Measurements from ENCODE around the gene AVPR1B.
"Not testable (repeated sequence)": the region's sequence is repeated elsewhere in the genome, so short reads cannot be mapped to it uniquely, and the experiment has no call there.

The AVPR1B gene

DNA sequence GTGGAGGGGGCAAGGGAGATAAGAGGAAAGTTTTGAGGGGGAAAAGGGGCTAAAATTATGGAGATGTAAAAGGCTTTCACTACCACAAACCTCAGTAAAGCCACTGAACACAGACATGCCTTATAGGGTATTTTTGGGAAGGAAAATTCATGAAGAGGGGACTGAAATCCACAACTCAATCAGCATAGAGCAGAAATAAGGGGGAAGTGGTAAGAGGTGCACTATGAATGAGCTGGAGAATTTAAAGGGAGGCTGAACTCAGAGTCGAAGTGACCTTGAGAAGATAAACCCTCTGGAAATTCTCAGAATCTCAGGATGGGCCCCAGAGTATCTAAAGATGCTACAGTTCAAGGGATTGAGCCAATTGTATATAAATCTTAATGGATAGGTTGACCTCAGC, 48.9 kb downstream of the AVPR1B start:
- Histone ChIP-seq H3K4me3 (no peak overlapping the region), H3K4me1 (no peaks in the 10 kb centered on the region), H3K36me3 (no peaks in the 10 kb centered on the region), H3K9me3 (no peaks in the 10 kb centered on the region), H3K27me3 (peaks cover 0 to 7% of the 10 kb centered on the region in 2 donors), H3K27ac (no peak overlapping the region)
- TF ChIP-seq, protein P1, sequence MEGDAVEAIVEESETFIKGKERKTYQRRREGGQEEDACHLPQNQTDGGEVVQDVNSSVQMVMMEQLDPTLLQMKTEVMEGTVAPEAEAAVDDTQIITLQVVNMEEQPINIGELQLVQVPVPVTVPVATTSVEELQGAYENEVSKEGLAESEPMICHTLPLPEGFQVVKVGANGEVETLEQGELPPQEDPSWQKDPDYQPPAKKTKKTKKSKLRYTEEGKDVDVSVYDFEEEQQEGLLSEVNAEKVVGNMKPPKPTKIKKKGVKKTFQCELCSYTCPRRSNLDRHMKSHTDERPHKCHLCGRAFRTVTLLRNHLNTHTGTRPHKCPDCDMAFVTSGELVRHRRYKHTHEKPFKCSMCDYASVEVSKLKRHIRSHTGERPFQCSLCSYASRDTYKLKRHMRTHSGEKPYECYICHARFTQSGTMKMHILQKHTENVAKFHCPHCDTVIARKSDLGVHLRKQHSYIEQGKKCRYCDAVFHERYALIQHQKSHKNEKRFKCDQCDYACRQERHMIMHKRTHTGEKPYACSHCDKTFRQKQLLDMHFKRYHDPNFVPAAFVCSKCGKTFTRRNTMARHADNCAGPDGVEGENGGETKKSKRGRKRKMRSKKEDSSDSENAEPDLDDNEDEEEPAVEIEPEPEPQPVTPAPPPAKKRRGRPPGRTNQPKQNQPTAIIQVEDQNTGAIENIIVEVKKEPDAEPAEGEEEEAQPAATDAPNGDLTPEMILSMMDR (IDR thresholded peaks at IDR 0.05) = no peak
- no peak for DNase-seq
- intact Hi-C loops (cut with DNase I; ENCODE audit: low total_unique reads) = no loop called here

DNA sequence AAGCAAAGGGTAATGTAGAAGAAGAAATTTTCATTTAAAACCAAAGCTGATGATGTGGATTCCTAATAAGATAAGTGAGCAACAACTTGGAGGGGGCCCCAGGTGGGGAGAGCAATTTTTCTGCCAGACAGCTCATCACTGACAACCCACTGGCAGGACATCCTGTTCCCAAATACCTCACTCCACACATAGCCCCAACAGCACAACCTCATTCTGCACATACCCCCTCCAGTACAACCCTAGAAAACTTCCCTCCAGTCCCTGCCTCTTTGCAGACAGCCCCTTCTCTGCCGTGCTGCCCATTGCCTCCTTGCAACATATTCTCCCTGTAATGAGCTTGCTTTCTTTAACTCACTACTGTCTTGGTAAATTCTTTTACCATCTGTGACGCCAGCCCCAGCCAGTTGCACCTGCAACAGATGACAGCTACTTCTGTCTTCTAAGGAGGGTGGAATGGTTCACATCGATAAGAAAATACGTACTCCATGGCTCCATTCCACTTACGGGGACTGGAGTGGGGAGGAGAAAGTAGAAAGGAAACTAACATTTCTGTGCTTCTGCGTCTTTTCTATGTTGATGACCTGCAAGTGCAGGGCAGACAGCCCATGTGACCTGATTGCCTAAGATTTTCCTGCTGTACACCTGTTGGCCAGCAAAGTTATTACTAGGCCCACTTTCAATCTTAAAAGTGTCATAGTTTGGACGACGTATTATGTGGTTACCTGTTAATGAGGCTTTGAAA, 49.5 kb downstream of the AVPR1B start:
- TF ChIP-seq, protein P1 (IDR thresholded peaks at IDR 0.05) = no peak
- H3K27me3 ChIP-seq = peaks cover 0 to 7% of the 10 kb centered on the region in 2 donors
- no peaks in the 10 kb centered on the region for H3K9me3 ChIP-seq
- no peak for DNase-seq
- H3K4me1 ChIP-seq = no peaks in the 10 kb centered on the region
- H3K4me3 ChIP-seq = no peak overlapping the region
- H3K36me3 ChIP-seq = no peaks in the 10 kb centered on the region
- H3K27ac ChIP-seq = no peak overlapping the region
- intact Hi-C loops (cut with DNase I; ENCODE audit: low total_unique reads) = no loop called here

DNA sequence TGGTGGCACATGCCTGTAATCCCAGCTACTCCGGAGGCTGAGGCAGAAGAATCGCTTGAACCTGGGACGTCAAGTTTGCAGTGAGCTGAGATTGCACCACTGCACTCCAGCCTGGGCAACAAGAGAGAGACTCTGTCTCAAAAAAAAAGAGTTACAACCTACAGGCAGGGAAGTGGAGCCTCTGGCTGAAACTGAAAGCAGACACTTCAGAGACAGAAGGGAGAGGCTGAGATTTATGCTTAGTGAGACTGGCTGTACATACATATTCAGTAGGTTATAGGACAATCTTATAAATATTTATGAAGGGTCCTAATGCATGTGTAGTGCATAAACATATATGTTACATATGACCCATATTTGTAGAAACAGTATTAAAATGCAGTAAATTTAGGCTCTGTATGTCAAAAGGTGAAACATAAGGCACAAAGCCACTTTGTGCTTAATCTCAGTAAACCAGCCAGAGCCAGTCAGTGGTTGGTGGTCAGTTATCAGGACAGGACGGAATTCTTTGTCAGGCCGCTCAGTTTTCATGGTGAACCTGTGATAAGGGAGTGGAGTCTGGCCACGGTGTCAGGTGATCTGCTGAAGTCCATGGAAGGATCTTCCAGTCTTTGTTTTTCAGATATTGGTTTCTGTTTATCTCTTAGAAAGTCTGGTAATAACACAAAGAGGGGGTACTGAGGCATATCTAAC, 50.6 kb downstream of the AVPR1B start:
- no peak overlapping the region for H3K27ac ChIP-seq
- no peak for DNase-seq
- H3K36me3 ChIP-seq = no peaks in the 10 kb centered on the region
- no peaks in the 10 kb centered on the region for H3K4me1 ChIP-seq
- H3K9me3 ChIP-seq = no peaks in the 10 kb centered on the region
- peaks cover 0 to 7% of the 10 kb centered on the region in 2 donors for H3K27me3 ChIP-seq
- TF ChIP-seq, protein P1 (IDR thresholded peaks at IDR 0.05) = no peak
- no peak overlapping the region for H3K4me3 ChIP-seq
- intact Hi-C loops (cut with DNase I; ENCODE audit: low total_unique reads) = no loop called here

DNA sequence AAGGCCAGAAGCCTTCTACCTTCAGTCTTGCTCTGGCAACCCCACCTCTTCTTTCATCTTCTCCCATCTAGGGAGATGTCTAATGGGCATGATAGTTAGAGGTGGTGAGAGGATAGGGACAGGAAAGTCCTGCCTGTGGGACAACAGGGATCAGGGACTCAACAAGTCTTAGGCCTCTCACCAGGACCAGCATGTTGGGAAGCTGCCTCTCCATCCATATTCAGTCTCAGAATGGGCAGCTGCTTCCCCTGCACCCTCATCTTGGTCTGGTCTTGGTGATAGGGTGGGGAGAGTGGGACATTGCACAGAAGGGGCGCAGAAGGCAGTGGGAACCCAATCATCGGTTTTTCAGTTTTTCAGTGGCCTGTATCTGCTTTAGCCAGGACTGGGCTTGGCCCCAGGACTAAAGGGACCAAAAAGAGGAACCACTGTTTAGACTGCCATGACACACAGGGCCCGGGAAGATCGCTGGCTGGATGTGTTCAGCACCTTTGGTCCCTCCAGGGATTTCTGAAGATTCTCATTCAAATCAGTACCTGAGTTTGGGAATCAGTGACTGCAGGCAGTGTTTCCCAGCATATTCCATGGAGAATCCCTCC, 51.5 kb downstream of the AVPR1B start:
- intact Hi-C loops (cut with DNase I; ENCODE audit: low total_unique reads) = no loop called here
- Histone ChIP-seq H3K27me3 (peaks cover 0 to 7% of the 10 kb centered on the region in 2 donors), H3K36me3 (no peaks in the 10 kb centered on the region), H3K9me3 (no peaks in the 10 kb centered on the region), H3K4me1 (no peaks in the 10 kb centered on the region), H3K4me3 (no peak overlapping the region), H3K27ac (no peak overlapping the region)
- TF ChIP-seq, protein P1 (IDR thresholded peaks at IDR 0.05) = no peak
- DNase-seq = no peak

DNA sequence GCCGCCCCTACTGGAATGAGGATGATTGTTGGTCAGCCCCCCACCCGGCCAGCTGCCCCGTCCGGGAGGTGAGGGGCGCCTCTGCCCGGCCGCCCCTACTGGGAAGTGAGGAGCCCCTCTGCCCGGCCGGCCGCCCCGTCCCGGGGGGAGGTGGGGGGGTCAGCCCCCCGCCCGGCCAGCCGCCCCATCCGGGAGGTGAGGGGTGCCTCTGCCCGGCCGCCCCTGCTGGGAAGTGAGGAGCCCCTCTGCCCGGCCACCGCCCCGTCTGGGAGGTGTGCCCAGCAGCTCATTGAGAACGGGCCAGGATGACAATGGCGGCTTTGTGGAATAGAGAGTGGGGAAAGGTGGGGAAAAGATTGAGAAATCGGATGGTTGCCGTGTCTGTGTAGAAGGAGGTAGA, 52.7 kb downstream of the AVPR1B start:
- H3K9me3 ChIP-seq; H3K27ac ChIP-seq; H3K36me3 ChIP-seq; H3K27me3 ChIP-seq; intact Hi-C loops (cut with DNase I; ENCODE audit: low total_unique reads); H3K4me3 ChIP-seq; H3K4me1 ChIP-seq; DNase-seq: not testable (repeated sequence)

DNA sequence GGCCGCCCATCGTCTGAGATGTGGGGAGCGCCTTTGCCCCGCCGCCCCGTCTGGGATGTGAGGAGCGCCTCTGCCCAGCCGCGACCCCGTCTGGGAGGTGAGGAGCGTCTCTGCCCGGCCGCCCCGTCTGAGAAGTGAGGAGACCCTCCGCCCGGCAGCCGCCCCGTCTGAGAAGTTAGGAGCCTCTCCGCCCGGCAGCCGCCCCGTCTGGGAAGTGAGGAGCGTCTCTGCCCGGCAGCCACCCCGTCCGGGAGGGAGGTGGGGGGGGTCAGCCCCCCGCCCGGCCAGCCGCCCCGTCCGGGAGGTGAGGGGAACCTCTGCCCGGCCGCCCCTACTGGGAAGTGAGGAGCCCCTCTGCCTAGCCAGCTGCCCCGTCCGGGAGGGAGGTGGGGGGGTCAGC, 53.2 kb downstream of the AVPR1B start:
- H3K4me3 ChIP-seq, DNase-seq, H3K4me1 ChIP-seq: not testable (repeated sequence)

More for the DNA sequence above, 53.2 kb downstream of the AVPR1B start:
- H3K36me3 ChIP-seq; intact Hi-C loops (cut with DNase I; ENCODE audit: low total_unique reads); H3K27ac ChIP-seq; H3K27me3 ChIP-seq; H3K9me3 ChIP-seq: not testable (repeated sequence)

Measured in tibial artery (tissue), 4 donors.